ENCODE results near the gene CAPS.

GRCh38 chr19:5882421-5882968, 31.6 kb upstream of the CAPS start:
- TF ChIP-seq CTCF (IDR thresholded peaks at IDR 0.05), result no peak
- no peak for TF ChIP-seq POLR2A (IDR thresholded peaks at IDR 0.05)
- no peak for TF ChIP-seq POLR2AphosphoS5 (IDR thresholded peaks at IDR 0.05)
